PC-9 (cell line): Measurements from ENCODE around the gene TXNRD1. TPM values are rescaled to one million over a fixed set of nuclear protein-coding genes. Genes with fewer than 3 reads are reported as not detected.

ENCODE experiments used
- BruUV-seq: library from RNA; stranded (reverse); fragments of 400-500 nt; replicated peaks from 2 replicates; lab custom pipeline; 2021; lab: Mats Ljungman, UMichigan
- CTCF ChIA-PET: fragments of 300-600 bp; sonication (Branson Sonifier 250); formaldehyde crosslinking; loops from one replicate; lab custom pipeline; 2022; ENCODE audit warnings: antibody characterized with exemption; lab: Charles Lee
- POLR2A ChIA-PET: fragments of 300-600 bp; sonication (Branson Sonifier 250); formaldehyde crosslinking; loops from one replicate; lab custom pipeline; 2022; ENCODE audit warnings: antibody characterized with exemption; ENCODE audit not compliant: unreplicated experiment; lab: Charles Lee
- DNase-seq, 2 experiments: peaks; one replicate each; pipeline versions ENCODE4 v3.0.0 to v3.0.0-alpha.2; 2015 to 2022; ENCODE audit warnings: mixed read lengths in 1 of 2
- H2AFZ ChIP-seq: fragments of 200-600 bp; sonication (generic); 2 replicates; pipeline ENCODE4 v1.8.1; 2017; ENCODE audit warnings: antibody characterized with exemption
- H3F3A ChIP-seq: fragments of 200-600 bp; sonication (generic); 2 replicates; pipeline ENCODE4 v1.8.1; 2017; ENCODE audit warnings: antibody characterized with exemption, mild to moderate bottlenecking, low read depth; ENCODE audit not compliant: insufficient read depth
- H3K27ac ChIP-seq: fragments of 200-600 bp; sonication (generic); 2 replicates; pipeline ENCODE4 v1.6.1; 2016; ENCODE audit warnings: mixed run types
- H3K27me3 ChIP-seq: fragments of 200-600 bp; sonication (generic); 2 replicates; pipeline ENCODE4 v1.6.1; 2016; ENCODE audit warnings: low read depth, mixed run types; ENCODE audit not compliant: insufficient read depth
- H3K36me3 ChIP-seq: fragments of 200-600 bp; sonication (generic); 2 replicates; pipeline ENCODE4 v1.6.1; 2016; ENCODE audit warnings: low read depth, mixed run types
- H3K4me1 ChIP-seq: fragments of 200-600 bp; sonication (generic); replicated peaks from 2 replicates; pipeline ENCODE4 v1.6.1; 2016; ENCODE audit warnings: mixed run types; ENCODE audit not compliant: insufficient read depth
- H3K4me2 ChIP-seq: fragments of 200-600 bp; sonication (generic); 2 replicates; pipeline ENCODE4 v1.6.1; 2017; ENCODE audit warnings: mixed run types
- H3K4me3 ChIP-seq: fragments of 200-600 bp; sonication (generic); 2 replicates; pipeline ENCODE4 v1.6.1; 2016; ENCODE audit warnings: mixed run types
- H3K79me2 ChIP-seq: fragments of 200-600 bp; sonication (generic); 2 replicates; pipeline ENCODE4 v1.6.1; 2017; ENCODE audit warnings: low read depth, mixed run types
- H3K9me2 ChIP-seq: fragments of 200-600 bp; sonication (generic); 2 replicates; pipeline ENCODE4 v1.8.1; 2017; ENCODE audit warnings: mild to moderate bottlenecking; ENCODE audit not compliant: insufficient read depth
- H3K9me3 ChIP-seq: fragments of 200-600 bp; sonication (generic); 2 replicates; pipeline ENCODE4 v1.8.1; 2016; ENCODE audit warnings: low read depth; ENCODE audit not compliant: insufficient read depth
- H4K20me1 ChIP-seq: fragments of 200-600 bp; sonication (generic); 2 replicates; pipeline ENCODE4 v1.8.1; 2017; ENCODE audit not compliant: insufficient read depth
- CTCF ChIP-seq: fragments of 200-600 bp; sonication (generic); conservative IDR thresholded peaks from 2 replicates; pipeline ENCODE4 v1.6.1; 2017; ENCODE audit warnings: mixed run types, antibody characterized with exemption, mild to moderate bottlenecking, moderate library complexity
- EZH2 ChIP-seq: fragments of 200-600 bp; sonication (generic); IDR thresholded peaks from 2 replicates; pipeline ENCODE4 v1.8.0; 2017; ENCODE audit warnings: antibody characterized with exemption, low read depth
- intact Hi-C: fragments of 100-400 bp; cut with micrococcal nuclease; formaldehyde crosslinking; loops from one replicate; pipeline ENCODE4 v1.10.0; 2022; ENCODE audit not compliant: unreplicated experiment
- total RNA-seq: library from RNA; stranded (reverse); gene quantifications from 2 replicates; pipeline ENCODE4 v1.2.3, GENCODE V29; 2021

The TXNRD1 gene
- total RNA-seq, 1 experiment from 2014 or later, result 1,250 TPM

DNA sequence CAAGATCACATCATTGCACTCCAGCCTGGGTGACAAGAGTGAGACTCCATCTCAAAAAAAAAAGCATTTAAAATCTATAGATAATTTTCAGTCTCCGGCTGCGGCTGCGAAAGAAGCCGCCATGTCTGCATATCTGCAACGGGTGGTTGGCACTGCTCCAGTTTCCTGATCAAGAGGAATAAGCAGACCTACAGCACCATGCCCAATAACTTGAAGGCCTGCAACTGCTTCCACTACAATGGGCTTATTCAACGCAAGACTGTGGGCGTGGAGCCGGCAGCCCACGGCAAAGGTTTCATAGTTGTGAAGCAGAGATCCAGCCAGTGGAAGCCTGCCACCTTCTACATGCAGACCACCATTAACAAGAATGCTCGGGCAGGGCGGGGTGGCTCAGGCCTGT, 57.4 kb downstream of the TXNRD1 start:
- no peak for TF ChIP-seq CTCF
- TF ChIP-seq EZH2, result no peak
- Histone ChIP-seq H3K4me3 (no peak overlapping the region), H3K4me1 (peaks cover 42% of the 10 kb centered on the region), H2AFZ (no peak overlapping the region), H3K4me2 (no peak overlapping the region), H3K27ac (peak overlapping the region; percentile 74), H3K36me3 (peaks cover 15% of the 10 kb centered on the region), H3K27me3 (no peaks in the 10 kb centered on the region), H3K9me3 (peaks cover 5% of the 10 kb centered on the region; the same call in 1 of the 2 replicates), H4K20me1 (no peaks in the 10 kb centered on the region), H3F3A (peaks cover 75% of the 10 kb centered on the region), H3K79me2 (peaks cover 42% of the 10 kb centered on the region), H3K9me2 (no peaks in the 10 kb centered on the region)
- ChIA-PET CTCF (no interaction called here), POLR2A (interaction anchor here (0.7 kb wide), 1 partner anchor 236 kb away, joined by 4 read pairs; no protein-coding TSS in a partner anchor)
- no TSS peak for BruUV-seq
- intact Hi-C loops, result no loop called here
- DNase-seq, result no peak

GRCh38 chr12:104273503-104273902, 57.9 kb downstream of the TXNRD1 start:
- Histone ChIP-seq H3K27me3 (no peaks in the 10 kb centered on the region), H3F3A (peaks cover 80% of the 10 kb centered on the region), H3K9me2 (no peaks in the 10 kb centered on the region), H3K79me2 (peaks cover 44% of the 10 kb centered on the region), H3K9me3 (peaks cover 5% of the 10 kb centered on the region; the same call in 1 of the 2 replicates), H3K4me2 (no peak overlapping the region), H2AFZ (no peak overlapping the region), H4K20me1 (no peaks in the 10 kb centered on the region), H3K27ac (peak overlapping the region; percentile 20; the same call in 1 of the 2 replicates), H3K36me3 (peaks cover 15% of the 10 kb centered on the region), H3K4me3 (no peak overlapping the region), H3K4me1 (peaks cover 47% of the 10 kb centered on the region)
- no TSS peak for BruUV-seq
- ChIA-PET POLR2A (interaction anchor here (0.7 kb wide), 1 partner anchor 235 kb away, joined by 4 read pairs; no protein-coding TSS in a partner anchor), CTCF (no interaction called here)
- intact Hi-C loops, result no loop called here
- no peak for DNase-seq
- TF ChIP-seq CTCF, result no peak
- no peak for TF ChIP-seq EZH2

DNA sequence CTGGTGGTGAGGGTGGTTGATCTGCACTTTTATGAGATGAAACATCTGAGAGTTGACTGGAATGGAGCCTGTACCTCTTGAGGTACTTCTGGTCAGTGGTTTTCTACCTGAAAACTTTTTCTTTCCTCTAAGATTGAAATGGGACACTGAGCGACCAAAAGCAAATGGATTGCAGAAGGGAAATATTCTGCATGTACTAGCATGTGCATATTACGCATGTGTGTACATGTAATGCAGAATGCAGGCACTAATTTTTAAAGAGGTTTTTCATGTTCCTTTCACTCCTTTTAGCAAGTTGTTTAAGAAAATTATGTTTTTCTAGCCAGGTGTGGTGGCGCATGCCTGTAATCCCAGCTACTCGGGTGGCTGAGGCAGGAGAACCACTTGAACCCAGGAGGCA, 59.2 kb downstream of the TXNRD1 start:
- DNase-seq, result no peak
- Histone ChIP-seq H4K20me1 (no peaks in the 10 kb centered on the region), H3F3A (peaks cover 85% of the 10 kb centered on the region), H3K9me2 (no peaks in the 10 kb centered on the region), H3K4me1 (peaks cover 60% of the 10 kb centered on the region), H3K79me2 (peaks cover 57% of the 10 kb centered on the region), H3K36me3 (peaks cover 15% of the 10 kb centered on the region), H3K4me2 (peak overlapping the region; percentile 85), H3K4me3 (no peak overlapping the region), H2AFZ (no peak overlapping the region), H3K27ac (peak overlapping the region; percentile 99), H3K27me3 (no peaks in the 10 kb centered on the region), H3K9me3 (peaks cover 5% of the 10 kb centered on the region; the same call in 1 of the 2 replicates)
- no TSS peak for BruUV-seq
- ChIA-PET CTCF (interaction anchor here (0.6 kb wide), 1 partner anchor 59 kb away, joined by 4 read pairs; the partner anchor contains the start of gene TXNRD1), POLR2A (interaction anchor here (0.6 to 2.0 kb wide), 3 partner anchors 11 to 321 kb away, joined by 3 to 9 read pairs (median 3); no protein-coding TSS in a partner anchor)
- intact Hi-C loops, result no loop called here
- TF ChIP-seq EZH2, result no peak
- no peak for TF ChIP-seq CTCF
